Psoas muscle (tissue), 8 donors: ENCODE measurements around the gene STT3B. TPM values are rescaled to one million over a fixed set of nuclear protein-coding genes. Genes with fewer than 3 reads are reported as not detected.

ENCODE experiments used
- ATAC-seq, 4 donors: fragments of 200-7000 bp; cut with Tn5 transposase; one replicate each; pipeline ENCODE4 v1.9.1; 2020; ENCODE audit warnings: moderate library complexity in 3 of 4, mild to moderate bottlenecking in 2 of 4
- DNase-seq, 2 donors: peaks; one replicate each; pipeline ENCODE4 v3.0.0-alpha.2; 2020
- H3K27ac ChIP-seq: fragments of 200-600 bp; one replicate; pipeline ENCODE4 v1.8.0; 2022
- H3K27me3 ChIP-seq, 3 donors: fragments of 200-600 bp in 1 of 3; one replicate each; pipeline versions ENCODE4 v1.6.1 to v1.8.0; 2013 to 2022; ENCODE audit warnings: low read length in 2 of 3, mild to moderate bottlenecking in 2 of 3, moderate library complexity in 1 of 3; ENCODE audit not compliant: insufficient read depth in 3 of 3
- H3K36me3 ChIP-seq, 2 donors: fragments of 200-600 bp in 1 of 2; one replicate each; pipeline versions ENCODE4 v1.6.1 to v1.8.0; 2013 to 2022; ENCODE audit warnings: low read depth in 1 of 2, mild to moderate bottlenecking in 1 of 2, moderate library complexity in 1 of 2; ENCODE audit not compliant: insufficient read depth in 1 of 2
- H3K4me1 ChIP-seq: fragments of 200-600 bp; one replicate; pipeline ENCODE4 v1.8.0; 2022
- H3K4me3 ChIP-seq: fragments of 200-600 bp; one replicate; pipeline ENCODE4 v1.8.0; 2022; ENCODE audit warnings: mild to moderate bottlenecking
- H3K9me3 ChIP-seq: fragments of 200-600 bp; one replicate; pipeline ENCODE4 v1.8.0; 2022
- CTCF ChIP-seq: fragments of 200-600 bp; IDR thresholded peaks from one replicate; pipeline ENCODE4 v1.8.0; 2022; ENCODE audit warnings: antibody characterized with exemption
- WGBS, 3 donors: extraction: QIAGEN DNeasy Blood & Tissue Kit; methylation state at CpG; one replicate each; pipeline versions ENCODE4 v1.1.6 to v1.1.7; 2013; 5-methylcytosine and 5-hydroxymethylcytosine counted together
- intact Hi-C, 2 donors: fragments of 100-400 bp; cut with DNase I; formaldehyde crosslinking; loops; one replicate each; pipeline versions ENCODE4 v1.11.0 to v1.14.2; 2022
- polyA plus RNA-seq, 3 donors: library from polyadenylated mRNA; stranded (reverse); fragments of 200-250 nt; gene quantifications; one replicate each; pipeline ENCODE4 v1.2.3, GENCODE V29; 2013
- total RNA-seq, 4 donors: library from RNA; stranded (reverse); fragmentation: NEBNext Ultra II Directional in 2 of 4; extraction: Animal tissue kit (Norgen Biotek cat#: 25700) in 2 of 4; gene quantifications; one replicate each; pipeline versions ENCODE4 v1.2.1 to v1.2.4, GENCODE V29; 2021 to 2023
- donor health status: healthy with polysubstance abuse.
- donor health status: DM: no; HTN: no; CAD: no; lungs with moderate emphysema.
- donor health status: Bipolar disorder and iron deficiency.
- donor health status: healthy.
- donor health status: DM: yes; HTN: yes; CAD: no.
- donor health status: DM: no; HTN: no; CAD: no.
- donor health status: DM: no; HTN: no; CAD: no.
- donor health status: DM: yes; HTN: yes; CAD: no.

Gene STT3B
- total and polyA plus RNA-seq, 7 donors: 33.8 to 95.5 (median 56.9) TPM

GRCh38 chr3:31606453-31606852, 73.7 kb downstream of the STT3B start:
- no peak for ATAC-seq
- intact Hi-C loops: no loop called here
- H3K4me1 ChIP-seq: peaks cover 7% of the 10 kb centered on the region

DNA sequence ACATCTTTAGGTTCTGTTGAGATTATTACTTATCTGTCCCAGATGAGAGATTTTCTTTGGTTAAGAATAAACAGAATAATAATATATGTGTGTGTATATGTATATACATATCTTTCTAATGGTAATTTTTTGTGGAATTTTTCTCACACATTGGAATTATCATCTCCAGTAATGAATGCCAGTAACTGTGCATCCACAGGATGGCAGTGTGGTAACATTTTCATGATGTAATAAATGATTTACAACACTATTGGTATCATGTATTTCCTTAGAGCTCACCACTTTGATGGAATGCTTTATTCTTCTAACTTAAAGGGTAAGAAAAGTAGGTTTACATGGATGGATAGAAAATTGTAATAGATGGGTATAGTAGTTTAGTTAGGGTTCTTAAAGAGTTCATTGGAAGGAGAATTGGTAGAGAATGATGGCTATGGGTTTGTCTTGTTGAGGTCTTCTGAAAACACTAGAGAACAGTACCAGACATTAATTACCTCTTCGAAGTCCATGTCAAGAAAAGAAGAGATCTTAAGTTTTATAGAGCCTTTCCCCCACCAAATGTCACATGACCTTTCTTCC, 78.1 kb downstream of the STT3B start:
- no peaks in the 10 kb centered on the region for H3K27me3 ChIP-seq
- no peaks in the 10 kb centered on the region for H3K36me3 ChIP-seq
- no peaks in the 10 kb centered on the region for H3K9me3 ChIP-seq
- H3K4me3 ChIP-seq: no peak overlapping the region
- ATAC-seq (peak in 1 of 4 donors; percentile 60), DNase-seq (no peak)
- H3K4me1 ChIP-seq: peaks cover 17% of the 10 kb centered on the region
- peak; percentile 39 for TF ChIP-seq CTCF
- no peak overlapping the region for H3K27ac ChIP-seq
- WGBS, 3 donors: 85 to 100% (median 93%) methylated on average over 1 of the region's 1 CpG
- intact Hi-C loops: loop anchor here in 1 of 2 donors (5.0 kb wide), 1 partner anchor 58 kb away; no protein-coding TSS in a partner anchor

More at GRCh38 chr3:31606453-31606852, 73.7 kb downstream of the STT3B start:
- no peak overlapping the region for H3K27ac ChIP-seq
- TF ChIP-seq CTCF: no peak
- no peaks in the 10 kb centered on the region for H3K9me3 ChIP-seq
- H3K4me3 ChIP-seq: no peak overlapping the region
- DNase-seq: no peak
- 97 to 99% (median 98%) methylated on average over 4 of the region's 4 CpGs for WGBS, 3 donors
- H3K27me3 ChIP-seq: no peaks in the 10 kb centered on the region
- peaks cover 0 to 4% of the 10 kb centered on the region in 2 donors for H3K36me3 ChIP-seq

DNA sequence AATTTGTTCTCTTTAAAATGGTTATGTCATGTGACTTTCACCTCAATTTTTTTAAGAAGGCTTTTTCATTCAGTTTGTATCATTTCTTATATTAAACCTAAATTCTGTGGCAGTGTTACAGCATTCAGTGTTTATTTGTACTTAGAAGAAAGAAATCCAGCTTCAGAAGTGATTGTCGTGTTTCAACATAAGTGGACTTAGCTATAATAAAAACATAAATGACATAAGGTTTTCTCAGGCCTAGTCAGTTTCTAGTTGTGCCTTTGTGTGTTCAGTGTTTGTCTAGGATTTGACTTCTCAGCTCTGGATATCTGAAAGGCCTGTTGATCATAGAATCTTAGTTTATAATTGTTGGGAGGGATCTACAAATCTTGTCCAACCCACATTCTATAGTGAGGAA, 80.5 kb downstream of the STT3B start:
- 94 to 97% (median 97%) methylated on average over 1 of the region's 1 CpG for WGBS, 3 donors
- H3K27me3 ChIP-seq: no peaks in the 10 kb centered on the region
- H3K27ac ChIP-seq: no peak overlapping the region
- peaks cover 0 to 4% of the 10 kb centered on the region in 2 donors for H3K36me3 ChIP-seq
- H3K4me1 ChIP-seq: peaks cover 35% of the 10 kb centered on the region
- intact Hi-C loops: loop anchor here in 1 of 2 donors (5.0 kb wide), 1 partner anchor 61 kb away; no protein-coding TSS in a partner anchor
- no peak overlapping the region for H3K4me3 ChIP-seq
- DNase-seq (no peak), ATAC-seq (no peak)
- H3K9me3 ChIP-seq: no peaks in the 10 kb centered on the region
- TF ChIP-seq CTCF: no peak

DNA sequence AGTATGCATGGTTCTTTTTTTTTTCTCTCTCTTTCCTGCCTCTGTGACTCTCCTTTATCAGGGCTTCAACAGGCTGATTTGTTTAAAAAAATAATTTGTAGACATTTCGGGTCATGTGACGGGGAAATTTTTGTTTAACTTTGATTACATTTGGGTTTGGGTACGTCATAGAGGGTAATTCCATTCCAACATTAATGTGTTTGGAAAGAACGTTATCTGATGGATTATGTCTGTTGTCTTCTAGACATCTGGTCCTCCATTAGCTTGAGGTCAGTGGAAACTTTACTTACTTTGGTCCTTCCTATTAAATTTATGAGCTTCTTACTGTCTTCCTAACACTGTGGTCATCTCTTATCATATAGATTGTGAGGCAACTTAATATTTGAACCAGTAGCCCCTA, 80.9 kb downstream of the STT3B start:
- Histone ChIP-seq H3K36me3 (peaks cover 0 to 4% of the 10 kb centered on the region in 2 donors), H3K27ac (no peak overlapping the region), H3K27me3 (no peaks in the 10 kb centered on the region), H3K9me3 (no peaks in the 10 kb centered on the region), H3K4me3 (no peak overlapping the region), H3K4me1 (peaks cover 35% of the 10 kb centered on the region)
- intact Hi-C loops: loop anchor here in 1 of 2 donors (1.0 to 5.0 kb wide), 2 partner anchors 61 to 154 kb away; no protein-coding TSS in a partner anchor
- WGBS, 3 donors: 89 to 95% (median 90%) methylated on average over 4 of the region's 4 CpGs
- DNase-seq: no peak
- no peak for ATAC-seq
- TF ChIP-seq CTCF: no peak
